Measurements from ENCODE around the gene WDHD1.
"Not testable (repeated sequence)": the region's sequence is repeated elsewhere in the genome, so short reads cannot be mapped to it uniquely, and the experiment has no call there.

Gene WDHD1

DNA sequence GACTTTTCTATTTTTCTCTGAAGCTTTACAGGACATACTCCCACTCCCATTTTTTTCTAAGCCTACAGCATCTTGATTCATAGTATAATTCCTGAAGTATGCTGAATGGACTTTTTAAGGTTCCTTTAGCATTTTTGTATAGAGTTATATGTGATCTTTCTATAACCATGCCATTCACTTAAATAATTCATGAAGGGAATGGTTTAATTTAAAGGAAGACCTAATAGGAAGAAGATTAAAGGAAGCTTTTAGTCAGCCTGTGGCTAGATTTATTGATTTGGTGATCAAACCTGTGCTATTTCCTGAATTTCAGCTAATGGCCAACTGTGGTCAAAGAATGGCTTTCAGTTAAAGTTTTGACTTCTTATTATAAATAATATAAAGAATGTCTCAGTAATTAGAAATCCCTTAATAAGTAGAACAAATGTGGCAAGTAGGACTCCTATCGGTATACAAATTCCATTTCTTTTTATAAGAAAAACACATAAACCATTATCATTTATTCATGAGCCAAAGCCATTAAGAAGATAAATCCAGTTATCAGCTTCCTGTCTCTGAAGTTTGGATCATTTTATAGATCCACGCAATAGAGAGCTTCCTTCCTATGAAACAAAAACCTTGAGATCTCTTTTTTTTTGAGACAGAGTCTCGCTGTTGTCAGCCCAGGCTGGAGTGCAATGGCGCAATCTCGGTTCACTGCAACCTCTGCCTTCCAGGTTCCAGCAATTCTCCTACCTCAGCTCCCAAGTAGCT is 20.6 kb upstream of the WDHD1 start:
- no peak overlapping the region for H3K27ac ChIP-seq (ENCODE audit: low read length)
- no peaks in the 10 kb centered on the region for H3K9me3 ChIP-seq (ENCODE audit: control insufficient read depth in 2 of 2, low read length in 2 of 2)
- no peak overlapping the region for H3K4me3 ChIP-seq (ENCODE audit: low read length in 2 of 2)
- H3K27me3 ChIP-seq (ENCODE audit: control insufficient read depth in 1 of 2, insufficient read depth in 2 of 2, low read length in 2 of 2): no peaks in the 10 kb centered on the region
- peaks cover 0 to 4% of the 10 kb centered on the region in 2 donors for H3K36me3 ChIP-seq (ENCODE audit: control insufficient read depth in 2 of 2, insufficient read depth in 2 of 2, low read length in 2 of 2)
- no peak overlapping the region for H3K9ac ChIP-seq (ENCODE audit: low read length in 2 of 2)
- H3K4me1 ChIP-seq (ENCODE audit: control insufficient read depth, insufficient read depth, low read length): peaks cover 7% of the 10 kb centered on the region

- Histone ChIP-seq H3K9ac (ENCODE audit: low read length in 2 of 2) (no peak overlapping the region), H3K36me3 (ENCODE audit: control insufficient read depth in 2 of 2, insufficient read depth in 2 of 2, low read length in 2 of 2) (peaks cover 0 to 4% of the 10 kb centered on the region in 2 donors), H3K4me3 (ENCODE audit: low read length in 2 of 2) (no peak overlapping the region), H3K4me1 (ENCODE audit: control insufficient read depth, insufficient read depth, low read length) (no peaks in the 10 kb centered on the region), H3K27me3 (ENCODE audit: control insufficient read depth in 1 of 2, insufficient read depth in 2 of 2, low read length in 2 of 2) (no peaks in the 10 kb centered on the region), H3K9me3 (ENCODE audit: control insufficient read depth in 2 of 2, low read length in 2 of 2) (no peaks in the 10 kb centered on the region), H3K27ac (ENCODE audit: low read length) (no peak overlapping the region)
These were observed 18.2 kb upstream of the WDHD1 start for GRCh38 chr14:55045087-55045486.

DNA sequence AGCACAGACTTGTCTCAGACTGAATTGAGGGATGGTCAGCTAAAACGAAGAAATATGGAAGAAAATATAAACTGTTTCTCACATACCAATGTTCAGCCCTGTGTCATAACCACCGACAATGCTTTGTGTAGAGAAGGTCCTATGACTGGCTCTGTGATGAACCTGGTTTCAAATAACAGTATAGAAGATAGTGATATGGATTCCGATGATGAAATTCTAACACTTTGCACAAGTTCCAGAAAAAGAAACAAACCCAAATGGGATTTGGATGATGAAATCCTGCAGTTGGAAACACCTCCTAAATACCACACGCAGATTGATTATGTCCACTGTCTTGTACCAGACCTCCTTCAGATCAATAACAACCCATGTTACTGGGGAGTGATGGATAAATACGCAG is 16.6 kb upstream of the WDHD1 start:
- Histone ChIP-seq H3K27ac (ENCODE audit: low read length) (no peak overlapping the region), H3K27me3 (ENCODE audit: control insufficient read depth in 1 of 2, insufficient read depth in 2 of 2, low read length in 2 of 2) (no peaks in the 10 kb centered on the region), H3K9me3 (ENCODE audit: control insufficient read depth in 2 of 2, low read length in 2 of 2) (no peaks in the 10 kb centered on the region), H3K4me1 (ENCODE audit: control insufficient read depth, insufficient read depth, low read length) (no peaks in the 10 kb centered on the region), H3K9ac (ENCODE audit: low read length in 2 of 2) (no peak overlapping the region), H3K36me3 (ENCODE audit: control insufficient read depth in 2 of 2, insufficient read depth in 2 of 2, low read length in 2 of 2) (peaks cover 0 to 6% of the 10 kb centered on the region in 2 donors), H3K4me3 (ENCODE audit: low read length in 2 of 2) (no peak overlapping the region)

GRCh38 chr14:55038708-55039107 is 11.8 kb upstream of the WDHD1 start:
- Histone ChIP-seq H3K9me3 (ENCODE audit: control insufficient read depth in 2 of 2, low read length in 2 of 2) (no peaks in the 10 kb centered on the region), H3K4me3 (ENCODE audit: low read length in 2 of 2) (no peak overlapping the region), H3K27me3 (ENCODE audit: control insufficient read depth in 1 of 2, insufficient read depth in 2 of 2, low read length in 2 of 2) (no peaks in the 10 kb centered on the region), H3K4me1 (ENCODE audit: control insufficient read depth, insufficient read depth, low read length) (no peaks in the 10 kb centered on the region), H3K27ac (ENCODE audit: low read length) (no peak overlapping the region), H3K36me3 (ENCODE audit: control insufficient read depth in 2 of 2, insufficient read depth in 2 of 2, low read length in 2 of 2) (peaks cover 0 to 8% of the 10 kb centered on the region in 2 donors), H3K9ac (ENCODE audit: low read length in 2 of 2) (no peak overlapping the region)

- not testable (repeated sequence) for H3K4me3 ChIP-seq (ENCODE audit: low read length in 2 of 2); H3K27ac ChIP-seq (ENCODE audit: low read length); H3K27me3 ChIP-seq (ENCODE audit: control insufficient read depth in 1 of 2, insufficient read depth in 2 of 2, low read length in 2 of 2); H3K4me1 ChIP-seq (ENCODE audit: control insufficient read depth, insufficient read depth, low read length); H3K36me3 ChIP-seq (ENCODE audit: control insufficient read depth in 2 of 2, insufficient read depth in 2 of 2, low read length in 2 of 2); H3K9me3 ChIP-seq (ENCODE audit: control insufficient read depth in 2 of 2, low read length in 2 of 2); H3K9ac ChIP-seq (ENCODE audit: low read length in 2 of 2)
These were observed 11.1 kb upstream of the WDHD1 start for GRCh38 chr14:55037995-55038394.

GRCh38 chr14:55031190-55031589 is 4.3 kb upstream of the WDHD1 start:
- Histone ChIP-seq H3K9ac (ENCODE audit: low read length in 2 of 2) (peak overlapping the region in 1 of 2 donors; percentile 10), H3K36me3 (ENCODE audit: control insufficient read depth in 2 of 2, insufficient read depth in 2 of 2, low read length in 2 of 2) (no peaks in the 10 kb centered on the region), H3K4me3 (ENCODE audit: low read length in 2 of 2) (no peak overlapping the region), H3K9me3 (ENCODE audit: control insufficient read depth in 2 of 2, low read length in 2 of 2) (no peaks in the 10 kb centered on the region), H3K27me3 (ENCODE audit: control insufficient read depth in 1 of 2, insufficient read depth in 2 of 2, low read length in 2 of 2) (no peaks in the 10 kb centered on the region), H3K4me1 (ENCODE audit: control insufficient read depth, insufficient read depth, low read length) (peaks cover 10% of the 10 kb centered on the region), H3K27ac (ENCODE audit: low read length) (no peak overlapping the region)

DNA sequence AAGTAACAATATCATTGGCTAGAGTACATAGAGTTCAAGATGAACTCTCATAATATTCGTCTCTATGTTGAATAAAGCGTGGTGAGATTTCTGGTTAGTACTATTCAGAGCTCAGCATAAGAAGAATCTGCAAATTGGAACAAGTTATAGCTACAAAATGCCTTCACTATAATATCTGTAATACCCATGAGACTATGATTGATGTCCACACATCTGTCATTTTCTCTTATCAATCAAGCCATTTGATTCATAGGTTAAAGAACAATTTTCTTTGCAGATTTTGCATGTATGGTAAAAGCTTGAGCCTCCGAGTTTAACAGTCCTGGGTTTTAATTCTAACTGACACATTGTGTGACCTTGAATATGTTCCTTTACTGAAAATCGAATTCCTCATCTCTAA is 1.6 kb upstream of the WDHD1 start:
- H3K4me3 ChIP-seq (ENCODE audit: low read length in 2 of 2): peak overlapping the region in 1 of 2 donors; percentile 92
- H3K9ac ChIP-seq (ENCODE audit: low read length in 2 of 2): no peak overlapping the region
- H3K27me3 ChIP-seq (ENCODE audit: control insufficient read depth in 1 of 2, insufficient read depth in 2 of 2, low read length in 2 of 2): no peaks in the 10 kb centered on the region
- H3K27ac ChIP-seq (ENCODE audit: low read length): no peak overlapping the region
- no peaks in the 10 kb centered on the region for H3K36me3 ChIP-seq (ENCODE audit: control insufficient read depth in 2 of 2, insufficient read depth in 2 of 2, low read length in 2 of 2)
- no peaks in the 10 kb centered on the region for H3K9me3 ChIP-seq (ENCODE audit: control insufficient read depth in 2 of 2, low read length in 2 of 2)
- H3K4me1 ChIP-seq (ENCODE audit: control insufficient read depth, insufficient read depth, low read length): peaks cover 12% of the 10 kb centered on the region

- peak overlapping the region; percentile 90 to 92 for H3K4me3 ChIP-seq (ENCODE audit: low read length in 2 of 2)
- no peaks in the 10 kb centered on the region for H3K9me3 ChIP-seq (ENCODE audit: control insufficient read depth in 2 of 2, low read length in 2 of 2)
- H3K4me1 ChIP-seq (ENCODE audit: control insufficient read depth, insufficient read depth, low read length): peaks cover 12% of the 10 kb centered on the region
- peak overlapping the region in 1 of 2 donors; percentile 87 for H3K9ac ChIP-seq (ENCODE audit: low read length in 2 of 2)
- no peaks in the 10 kb centered on the region for H3K27me3 ChIP-seq (ENCODE audit: control insufficient read depth in 1 of 2, insufficient read depth in 2 of 2, low read length in 2 of 2)
- H3K36me3 ChIP-seq (ENCODE audit: control insufficient read depth in 2 of 2, insufficient read depth in 2 of 2, low read length in 2 of 2): no peaks in the 10 kb centered on the region
- H3K27ac ChIP-seq (ENCODE audit: low read length): no peak overlapping the region
These were observed 1.2 kb upstream of the WDHD1 start for GRCh38 chr14:55028066-55028465.

- H3K9me3 ChIP-seq (ENCODE audit: control insufficient read depth in 2 of 2, low read length in 2 of 2): no peaks in the 10 kb centered on the region
- H3K9ac ChIP-seq (ENCODE audit: low read length in 2 of 2): peak overlapping the region; percentile 72 to 87
- H3K36me3 ChIP-seq (ENCODE audit: control insufficient read depth in 2 of 2, insufficient read depth in 2 of 2, low read length in 2 of 2): no peaks in the 10 kb centered on the region
- H3K27me3 ChIP-seq (ENCODE audit: control insufficient read depth in 1 of 2, insufficient read depth in 2 of 2, low read length in 2 of 2): no peaks in the 10 kb centered on the region
- H3K4me3 ChIP-seq (ENCODE audit: low read length in 2 of 2): peak overlapping the region; percentile 90 to 92
- H3K27ac ChIP-seq (ENCODE audit: low read length): peak overlapping the region; percentile 72
- peaks cover 12% of the 10 kb centered on the region for H3K4me1 ChIP-seq (ENCODE audit: control insufficient read depth, insufficient read depth, low read length)
These were observed 482 bp downstream of the WDHD1 start for GRCh38 chr14:55026441-55026792.

- H3K36me3 ChIP-seq (ENCODE audit: control insufficient read depth in 2 of 2, insufficient read depth in 2 of 2, low read length in 2 of 2): no peaks in the 10 kb centered on the region
- peak overlapping the region; percentile 90 to 92 for H3K4me3 ChIP-seq (ENCODE audit: low read length in 2 of 2)
- H3K4me1 ChIP-seq (ENCODE audit: control insufficient read depth, insufficient read depth, low read length): peaks cover 12% of the 10 kb centered on the region
- H3K27me3 ChIP-seq (ENCODE audit: control insufficient read depth in 1 of 2, insufficient read depth in 2 of 2, low read length in 2 of 2): no peaks in the 10 kb centered on the region
- no peaks in the 10 kb centered on the region for H3K9me3 ChIP-seq (ENCODE audit: control insufficient read depth in 2 of 2, low read length in 2 of 2)
- peak overlapping the region in 1 of 2 donors; percentile 87 for H3K9ac ChIP-seq (ENCODE audit: low read length in 2 of 2)
- H3K27ac ChIP-seq (ENCODE audit: low read length): no peak overlapping the region
These were observed 951 bp downstream of the WDHD1 start for GRCh38 chr14:55025948-55026347.

- not testable (repeated sequence) for H3K27me3 ChIP-seq (ENCODE audit: control insufficient read depth in 1 of 2, insufficient read depth in 2 of 2, low read length in 2 of 2); H3K9ac ChIP-seq (ENCODE audit: low read length in 2 of 2)
These were observed 2.5 kb downstream of the WDHD1 start for GRCh38 chr14:55024365-55024764.

More at GRCh38 chr14:55024365-55024764, 2.5 kb downstream of the WDHD1 start:
- H3K4me1 ChIP-seq (ENCODE audit: control insufficient read depth, insufficient read depth, low read length): peaks cover 12% of the 10 kb centered on the region
- H3K4me3 ChIP-seq (ENCODE audit: low read length in 2 of 2); H3K36me3 ChIP-seq (ENCODE audit: control insufficient read depth in 2 of 2, insufficient read depth in 2 of 2, low read length in 2 of 2); H3K27ac ChIP-seq (ENCODE audit: low read length); H3K9me3 ChIP-seq (ENCODE audit: control insufficient read depth in 2 of 2, low read length in 2 of 2): not testable (repeated sequence)
